Gastrocnemius medialis (tissue), 4 donors: ENCODE data around the gene TM2D3. TPM values are rescaled to one million over a fixed set of nuclear protein-coding genes. Genes with fewer than 3 reads are reported as not detected.
A peak's percentile ranks its signal among the peaks of the same experiment; 100 is the strongest.

ENCODE experiments used
- ATAC-seq, 2 donors: fragments of 150-250 bp; one replicate each; pipeline ENCODE4 v1.9.1; 2016
- DNase-seq, 2 donors: peaks; one replicate each; pipeline ENCODE4 v3.0.0-alpha.2; 2019
- H3K27ac ChIP-seq, 4 donors: fragments of 200-600 bp; sonication (generic); 1 replicate in 1 of 4; 2 replicates in 3 of 4; pipeline ENCODE4 v1.5.1; 2016 to 2018; ENCODE audit warnings: mild to moderate bottlenecking in 2 of 4, moderate library complexity in 1 of 4
- H3K27me3 ChIP-seq, 3 donors: fragments of 200-600 bp; sonication (generic) in 2 of 3; 1 replicate in 1 of 3; 2 replicates in 2 of 3; pipeline versions ENCODE4 v1.5.1 to v1.6.0; 2016 to 2019; ENCODE audit warnings: mild to moderate bottlenecking in 1 of 3, moderate library complexity in 1 of 3
- H3K36me3 ChIP-seq, 2 donors: fragments of 200-600 bp; sonication (generic) in 1 of 2; one replicate each; pipeline ENCODE4 v1.5.1; 2017 to 2018
- H3K4me1 ChIP-seq, 2 donors: fragments of 200-600 bp; sonication (generic) in 1 of 2; one replicate each; pipeline ENCODE4 v1.5.1; 2016 to 2017; ENCODE audit warnings: mild to moderate bottlenecking in 2 of 2
- H3K4me3 ChIP-seq, 4 donors: fragments of 200-600 bp; sonication (generic) in 3 of 4; 1 replicate in 1 of 4; 2 replicates in 3 of 4; pipeline ENCODE4 v1.5.1; 2016 to 2019; ENCODE audit warnings: mild to moderate bottlenecking in 2 of 4
- H3K9me3 ChIP-seq, 3 donors: fragments of 200-600 bp; sonication (generic) in 2 of 3; 1 replicate in 1 of 3; 2 replicates in 2 of 3; pipeline ENCODE4 v1.5.1; 2016 to 2019
- POLR2A ChIP-seq, 2 donors: fragments of 450-650 bp; IDR thresholded peaks; one replicate each; pipeline ENCODE4 v1.6.1; 2017; ENCODE audit warnings: antibody characterized with exemption in 2 of 2, mild to moderate bottlenecking in 2 of 2, moderate library complexity in 2 of 2
- in situ Hi-C, 4 donors: fragments of 200-750 bp; cut with MboI; loops; one replicate each; pipeline versions ENCODE4 v1.15.0 to v1.8.0; 2017; ENCODE audit warnings: low sequenced_read_pairs in 4 of 4
- intact Hi-C: fragments of 100-400 bp; cut with DNase I; formaldehyde crosslinking; loops from one replicate; pipeline ENCODE4 v1.15.1; 2023; ENCODE audit warnings: low total_unique reads
- total RNA-seq, 4 donors: library from RNA; depleted of rRNA; stranded (reverse); fragments of >200 nt; gene quantifications; one replicate each; pipeline versions ENCODE4 v1.1.0 to v1.2.3, GENCODE V29; 2016
- TF ChIP-seq, protein P1 (sequence below), 5 experiments: fragments of 450-650 bp in 3 of 5; fragments of 200-600 bp in 2 of 5; sonication (generic) in 2 of 5; IDR thresholded peaks in 4 of 5; conservative IDR thresholded peaks in 1 of 5; 1 replicate in 4 of 5; 2 replicates in 1 of 5; pipeline ENCODE4 v1.5.1; 2016 to 2019; ENCODE audit warnings: antibody characterized with exemption in 5 of 5, mild to moderate bottlenecking in 3 of 5, moderate library complexity in 3 of 5

The TM2D3 gene
- total RNA-seq, 4 donors from 2014 or later: 41.5 to 101 (median 51.9) TPM

DNA sequence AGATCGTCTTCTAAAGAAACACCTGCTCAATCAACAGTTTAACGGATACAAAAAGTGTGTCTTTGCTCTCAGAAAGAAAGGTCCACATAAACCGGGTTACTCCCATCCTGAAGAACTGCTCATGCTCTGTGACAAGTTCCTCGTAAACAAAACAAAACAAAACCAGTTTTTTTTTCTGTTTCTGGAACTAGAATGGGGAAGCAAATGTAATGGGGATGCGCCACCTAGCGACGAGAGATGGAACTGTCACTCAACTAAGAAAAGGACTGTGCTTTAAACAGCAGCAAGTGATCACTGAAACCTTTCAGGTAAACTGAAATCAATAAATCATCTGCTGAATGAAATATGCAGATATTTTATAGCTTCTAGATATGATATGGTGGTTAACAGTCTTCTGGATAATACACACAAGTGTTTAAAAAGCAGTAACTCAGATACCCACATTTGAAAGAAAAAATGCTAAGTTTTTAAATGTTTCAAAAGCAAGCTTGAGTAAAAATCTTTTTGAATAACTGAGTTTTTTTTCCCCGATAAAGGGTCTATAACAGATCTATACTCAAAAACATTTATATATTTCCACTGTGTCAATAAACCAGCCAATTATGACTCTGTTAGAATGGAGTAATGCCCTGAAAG, 10.9 kb downstream of the TM2D3 start:
- in situ Hi-C loops (loop anchor here in 3 of 4 donors (5.0 to 10.0 kb wide), 3 partner anchors 344 to 349 kb away; partner anchors contain the start of gene SNRPA1 (in 2 of the 3)), intact Hi-C loops (loop anchor here (1.0 to 10.0 kb wide), 3 partner anchors 26 to 186 kb away; no protein-coding TSS in a partner anchor)
- H3K27ac ChIP-seq: peak overlapping the region; percentile 54 to 77 (median 65)
- no peaks in the 10 kb centered on the region for H3K9me3 ChIP-seq
- peak overlapping the region in 2 of 4 donors; percentile 8 to 18 for H3K4me3 ChIP-seq
- H3K36me3 ChIP-seq: peaks cover 2 to 54% of the 10 kb centered on the region in 2 donors
- no peak for TF ChIP-seq POLR2A (IDR thresholded peaks at IDR 0.05)
- TF ChIP-seq, protein P1, sequence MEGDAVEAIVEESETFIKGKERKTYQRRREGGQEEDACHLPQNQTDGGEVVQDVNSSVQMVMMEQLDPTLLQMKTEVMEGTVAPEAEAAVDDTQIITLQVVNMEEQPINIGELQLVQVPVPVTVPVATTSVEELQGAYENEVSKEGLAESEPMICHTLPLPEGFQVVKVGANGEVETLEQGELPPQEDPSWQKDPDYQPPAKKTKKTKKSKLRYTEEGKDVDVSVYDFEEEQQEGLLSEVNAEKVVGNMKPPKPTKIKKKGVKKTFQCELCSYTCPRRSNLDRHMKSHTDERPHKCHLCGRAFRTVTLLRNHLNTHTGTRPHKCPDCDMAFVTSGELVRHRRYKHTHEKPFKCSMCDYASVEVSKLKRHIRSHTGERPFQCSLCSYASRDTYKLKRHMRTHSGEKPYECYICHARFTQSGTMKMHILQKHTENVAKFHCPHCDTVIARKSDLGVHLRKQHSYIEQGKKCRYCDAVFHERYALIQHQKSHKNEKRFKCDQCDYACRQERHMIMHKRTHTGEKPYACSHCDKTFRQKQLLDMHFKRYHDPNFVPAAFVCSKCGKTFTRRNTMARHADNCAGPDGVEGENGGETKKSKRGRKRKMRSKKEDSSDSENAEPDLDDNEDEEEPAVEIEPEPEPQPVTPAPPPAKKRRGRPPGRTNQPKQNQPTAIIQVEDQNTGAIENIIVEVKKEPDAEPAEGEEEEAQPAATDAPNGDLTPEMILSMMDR (IDR thresholded peaks at IDR 0.05 in 4 of 5, conservative IDR thresholded peaks at IDR 0.05 in 1 of 5): peak; percentile 88 to 97 (median 93)
- H3K27me3 ChIP-seq: no peaks in the 10 kb centered on the region
- DNase-seq: peak in 1 of 2 donors; percentile 61
- peaks cover 10 to 11% of the 10 kb centered on the region in 2 donors for H3K4me1 ChIP-seq
- peak; percentile 69 to 78 for ATAC-seq

DNA sequence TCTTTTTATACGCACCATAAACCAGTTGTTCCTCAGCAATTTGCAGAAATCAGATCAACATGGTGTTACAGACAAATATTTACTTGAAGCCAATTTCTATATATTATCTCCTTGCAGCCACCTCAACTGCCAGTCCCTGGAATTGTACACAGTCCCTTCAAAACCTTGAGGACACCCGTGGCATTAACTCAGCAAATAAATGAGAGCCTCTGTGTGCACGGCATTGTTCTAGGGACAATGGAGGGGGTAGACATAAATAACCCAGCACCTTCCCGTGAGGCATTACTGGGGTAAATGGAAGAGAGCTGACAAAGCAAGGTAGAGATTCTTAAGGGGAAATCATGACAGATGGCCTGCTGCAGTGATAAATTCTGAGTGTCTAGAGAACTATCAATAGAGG, 12.5 kb downstream of the TM2D3 start:
- no peak for DNase-seq
- TF ChIP-seq POLR2A (IDR thresholded peaks at IDR 0.05): no peak
- TF ChIP-seq, protein P1 (IDR thresholded peaks at IDR 0.05 in 4 of 5, conservative IDR thresholded peaks at IDR 0.05 in 1 of 5): no peak
- in situ Hi-C loops (loop anchor here in 3 of 4 donors (5.0 to 10.0 kb wide), 3 partner anchors 342 to 347 kb away; partner anchors contain the start of gene SNRPA1 (in 2 of the 3)), intact Hi-C loops (loop anchor here (2.0 to 10.0 kb wide), 2 partner anchors 25 to 185 kb away; no protein-coding TSS in a partner anchor)
- peaks cover 2 to 38% of the 10 kb centered on the region in 2 donors for H3K36me3 ChIP-seq
- H3K27ac ChIP-seq: no peak overlapping the region
- ATAC-seq: no peak
- peaks cover 4 to 9% of the 10 kb centered on the region in 2 donors for H3K4me1 ChIP-seq
- no peaks in the 10 kb centered on the region for H3K27me3 ChIP-seq
- H3K4me3 ChIP-seq: no peak overlapping the region
- H3K9me3 ChIP-seq: no peaks in the 10 kb centered on the region

DNA sequence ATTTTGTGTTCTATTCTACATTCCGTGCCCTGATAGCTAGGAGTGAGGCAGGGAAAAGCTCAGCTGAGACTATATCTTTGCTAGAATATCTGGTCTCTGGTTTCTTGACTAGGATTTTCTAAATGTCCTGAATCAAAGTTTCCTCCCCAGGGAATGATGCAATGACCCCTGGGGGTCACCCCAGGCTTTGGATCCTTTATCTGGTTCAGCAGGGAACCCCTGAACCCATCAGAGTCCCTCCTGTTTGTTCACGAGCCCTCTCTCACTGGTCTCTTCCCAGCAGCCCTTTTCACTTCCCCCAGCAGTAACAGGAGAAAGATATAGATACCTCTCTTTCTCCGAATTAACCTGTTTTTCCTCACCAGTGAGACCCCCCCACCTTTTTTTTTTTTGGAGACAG, 14.3 kb downstream of the TM2D3 start:
- intact Hi-C loops: no loop called here
- no peaks in the 10 kb centered on the region for H3K27me3 ChIP-seq
- H3K4me1 ChIP-seq: peaks cover 4 to 9% of the 10 kb centered on the region in 2 donors
- peaks cover 2 to 26% of the 10 kb centered on the region in 2 donors for H3K36me3 ChIP-seq
- H3K27ac ChIP-seq: no peak overlapping the region
- ATAC-seq (no peak), DNase-seq (no peak)
- TF ChIP-seq, protein P1 (IDR thresholded peaks at IDR 0.05 in 4 of 5, conservative IDR thresholded peaks at IDR 0.05 in 1 of 5): no peak
- TF ChIP-seq POLR2A (IDR thresholded peaks at IDR 0.05): no peak
- H3K9me3 ChIP-seq: no peaks in the 10 kb centered on the region
- in situ Hi-C loops: no loop called here
- no peak overlapping the region for H3K4me3 ChIP-seq

DNA sequence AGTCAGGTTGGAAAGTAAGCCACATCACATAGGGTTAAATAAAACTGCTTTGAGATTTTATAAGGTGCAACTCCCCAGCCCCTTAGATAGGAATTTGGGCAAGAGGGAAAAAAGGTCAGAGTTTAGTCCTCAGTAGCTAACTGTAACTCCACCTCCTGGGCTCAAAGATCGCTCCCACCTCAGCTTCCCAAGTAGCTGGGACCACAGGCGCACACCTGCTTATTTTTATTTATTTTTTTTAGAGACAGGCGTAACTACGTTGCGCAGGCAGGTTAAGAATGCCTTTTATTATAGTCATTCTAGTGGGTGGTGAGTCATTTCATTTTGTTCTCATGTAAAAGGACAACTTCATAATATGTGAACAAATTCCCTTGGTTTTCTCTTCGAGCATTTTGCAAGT, 14.7 kb downstream of the TM2D3 start:
- Histone ChIP-seq H3K4me3 (no peak overlapping the region), H3K27ac (no peak overlapping the region), H3K4me1 (peaks cover 4 to 9% of the 10 kb centered on the region in 2 donors), H3K36me3 (peaks cover 2 to 22% of the 10 kb centered on the region in 2 donors), H3K27me3 (no peaks in the 10 kb centered on the region), H3K9me3 (no peaks in the 10 kb centered on the region)
- DNase-seq: no peak
- intact Hi-C loops (no loop called here), in situ Hi-C loops (no loop called here)
- TF ChIP-seq, protein P1 (IDR thresholded peaks at IDR 0.05 in 4 of 5, conservative IDR thresholded peaks at IDR 0.05 in 1 of 5): no peak
- no peak for TF ChIP-seq POLR2A (IDR thresholded peaks at IDR 0.05)
- no peak for ATAC-seq
